HUES64 (cell line): ENCODE data around the gene SGIP1.

ENCODE experiments used
- H3K27ac ChIP-seq: 2 replicates; pipeline ENCODE4 v1.7.0; 2013; ENCODE audit warnings: low read depth, low read length, inconsistent platforms
- H3K27me3 ChIP-seq: 2 replicates; pipeline ENCODE4 v1.6.1; 2013; ENCODE audit warnings: mild to moderate bottlenecking, low read length; ENCODE audit not compliant: insufficient read depth
- H3K36me3 ChIP-seq: 2 replicates; pipeline ENCODE4 v1.6.1; 2013; ENCODE audit warnings: mild to moderate bottlenecking, low read length; ENCODE audit not compliant: insufficient read depth
- H3K4me1 ChIP-seq: 2 replicates; pipeline ENCODE4 v1.6.1; 2013; ENCODE audit warnings: mild to moderate bottlenecking, low read length, moderate library complexity; ENCODE audit not compliant: insufficient read depth
- H3K4me3 ChIP-seq: 2 replicates; pipeline ENCODE4 v1.5.1; 2013; ENCODE audit warnings: mild to moderate bottlenecking, low read length, moderate library complexity
- H3K9ac ChIP-seq: 2 replicates; pipeline ENCODE4 v1.6.1; 2013; ENCODE audit warnings: mild to moderate bottlenecking, low read depth, low read length
- H3K9me3 ChIP-seq: 2 replicates; pipeline ENCODE4 v1.6.1; 2013; ENCODE audit warnings: low read depth, low read length; ENCODE audit not compliant: insufficient read depth
- WGBS: fragments of 150-250, 120-280 bp; methylation state at CpG from one replicate; pipeline ENCODE4 v1.1.7; 2013; ENCODE audit warnings: missing lambda C conversion rate; 5-methylcytosine and 5-hydroxymethylcytosine counted together

Gene SGIP1

DNA sequence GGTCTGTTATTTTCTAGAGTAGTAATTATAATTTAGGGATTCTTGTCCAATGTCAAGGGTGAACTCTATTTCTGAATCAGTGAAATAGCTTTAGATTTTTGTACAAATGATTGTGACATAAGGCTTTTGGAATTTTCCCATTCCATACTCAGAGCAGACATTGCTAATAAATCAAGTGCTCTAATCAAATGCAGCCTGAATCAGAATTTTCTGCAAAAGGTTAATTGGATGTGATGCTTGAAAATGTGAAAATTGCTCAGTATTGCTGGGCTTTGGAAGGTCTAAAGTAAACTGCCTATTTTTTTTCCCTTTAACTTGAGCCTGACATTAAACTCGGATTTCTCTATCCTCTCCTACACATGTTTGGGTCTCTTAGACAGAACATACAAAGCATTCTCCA is 23.2 kb downstream of the SGIP1 start:
- no peaks in the 10 kb centered on the region for H3K36me3 ChIP-seq
- H3K9ac ChIP-seq = no peak overlapping the region
- H3K4me3 ChIP-seq = no peak overlapping the region
- WGBS = 77% methylated on average over 1 of the region's 1 CpG
- no peaks in the 10 kb centered on the region for H3K9me3 ChIP-seq
- no peak overlapping the region for H3K27ac ChIP-seq
- 0 out of 2 replicates have a peak, but pooled peaks cover 5% of the 10 kb centered on the region for H3K4me1 ChIP-seq
- H3K27me3 ChIP-seq = no peaks in the 10 kb centered on the region

DNA sequence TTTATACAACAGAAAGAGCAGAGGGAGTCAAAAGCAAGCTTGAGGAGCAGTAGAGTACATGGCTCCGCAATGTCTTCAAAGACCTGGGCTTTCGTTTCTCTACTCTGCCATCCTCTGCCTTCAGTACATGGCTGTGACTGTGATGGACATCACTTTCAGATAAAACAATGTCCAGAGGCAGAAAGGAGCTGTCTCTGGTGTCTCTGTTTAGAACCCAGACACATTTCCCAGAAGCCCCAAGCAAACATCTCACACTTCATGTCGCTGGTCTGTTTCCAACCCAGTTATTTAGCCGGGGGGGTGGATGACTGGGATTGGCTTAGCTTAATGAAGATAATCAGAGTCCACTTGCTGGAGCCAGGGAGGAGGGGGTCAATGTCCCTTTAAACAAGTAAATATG is 25.6 kb downstream of the SGIP1 start:
- no peak overlapping the region for H3K9ac ChIP-seq
- WGBS = 95% methylated on average over 4 of the region's 4 CpGs
- H3K4me1 ChIP-seq = peaks cover 18% of the 10 kb centered on the region
- H3K4me3 ChIP-seq = no peak overlapping the region
- no peaks in the 10 kb centered on the region for H3K9me3 ChIP-seq
- H3K27me3 ChIP-seq = no peaks in the 10 kb centered on the region
- no peak overlapping the region for H3K27ac ChIP-seq
- H3K36me3 ChIP-seq = no peaks in the 10 kb centered on the region

DNA sequence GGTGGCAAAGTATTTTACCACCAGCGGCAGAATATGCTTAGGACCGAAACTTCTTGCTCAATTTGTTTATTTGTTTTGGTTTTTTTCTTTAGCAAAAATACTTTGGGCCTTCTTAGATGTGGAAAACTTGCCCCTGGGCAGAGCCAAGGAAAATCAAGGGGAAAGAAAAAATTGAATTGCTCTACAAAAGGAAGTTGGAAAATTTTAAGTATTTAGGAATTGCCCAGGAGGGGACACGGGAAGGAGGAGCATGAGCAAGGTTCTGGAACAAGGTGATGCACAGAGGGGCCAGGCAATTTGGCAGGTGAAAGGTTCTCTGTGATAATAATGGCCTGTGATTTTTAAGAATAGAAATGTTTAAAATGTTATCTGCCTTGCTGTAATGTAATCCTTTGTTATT is 28.6 kb downstream of the SGIP1 start:
- no peak overlapping the region for H3K4me3 ChIP-seq
- H3K9ac ChIP-seq = no peak overlapping the region
- H3K27ac ChIP-seq = no peak overlapping the region
- no peaks in the 10 kb centered on the region for H3K27me3 ChIP-seq
- no peaks in the 10 kb centered on the region for H3K36me3 ChIP-seq
- no peaks in the 10 kb centered on the region for H3K9me3 ChIP-seq
- 76% methylated on average over 3 of the region's 3 CpGs for WGBS
- peaks cover 18% of the 10 kb centered on the region for H3K4me1 ChIP-seq

DNA sequence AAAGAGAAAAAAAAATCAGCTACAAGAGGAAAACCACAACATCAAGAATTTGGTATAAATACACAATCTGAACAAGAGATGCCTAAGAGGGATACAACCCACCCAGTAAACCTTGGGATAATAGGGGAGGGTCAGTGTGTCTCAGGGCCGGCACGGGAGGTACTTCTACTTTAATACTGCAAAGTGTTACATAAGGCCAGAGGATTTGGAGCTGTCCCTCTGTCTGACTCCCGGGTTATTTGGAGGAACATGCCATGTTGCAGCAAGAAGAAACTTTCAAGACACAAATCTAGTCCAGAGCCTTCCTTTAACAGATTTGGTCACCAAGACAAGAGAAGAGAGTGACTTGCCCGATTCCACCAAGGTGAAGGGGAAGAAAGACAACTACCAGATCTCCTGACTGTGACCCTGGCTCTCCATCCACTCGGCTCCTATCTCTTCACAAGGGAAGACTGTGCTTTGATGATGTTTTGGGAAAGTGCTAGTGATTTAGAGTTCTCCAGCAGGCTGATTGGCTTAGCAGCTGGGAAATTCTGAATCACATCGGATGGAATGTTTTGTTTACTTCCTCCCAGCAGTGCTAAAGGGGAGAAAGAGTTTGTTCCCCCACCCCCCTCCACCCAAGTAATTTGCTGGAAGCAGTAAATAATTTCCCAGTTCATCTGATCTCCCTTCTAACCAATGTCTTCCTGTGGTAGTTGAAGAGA is 29.3 kb downstream of the SGIP1 start:
- Histone ChIP-seq H3K36me3 (no peaks in the 10 kb centered on the region), H3K9me3 (no peaks in the 10 kb centered on the region), H3K27me3 (no peaks in the 10 kb centered on the region), H3K4me1 (peaks cover 18% of the 10 kb centered on the region), H3K4me3 (no peak overlapping the region), H3K9ac (no peak overlapping the region), H3K27ac (no peak overlapping the region)
- WGBS = 85% methylated on average over 5 of the region's 6 CpGs

DNA sequence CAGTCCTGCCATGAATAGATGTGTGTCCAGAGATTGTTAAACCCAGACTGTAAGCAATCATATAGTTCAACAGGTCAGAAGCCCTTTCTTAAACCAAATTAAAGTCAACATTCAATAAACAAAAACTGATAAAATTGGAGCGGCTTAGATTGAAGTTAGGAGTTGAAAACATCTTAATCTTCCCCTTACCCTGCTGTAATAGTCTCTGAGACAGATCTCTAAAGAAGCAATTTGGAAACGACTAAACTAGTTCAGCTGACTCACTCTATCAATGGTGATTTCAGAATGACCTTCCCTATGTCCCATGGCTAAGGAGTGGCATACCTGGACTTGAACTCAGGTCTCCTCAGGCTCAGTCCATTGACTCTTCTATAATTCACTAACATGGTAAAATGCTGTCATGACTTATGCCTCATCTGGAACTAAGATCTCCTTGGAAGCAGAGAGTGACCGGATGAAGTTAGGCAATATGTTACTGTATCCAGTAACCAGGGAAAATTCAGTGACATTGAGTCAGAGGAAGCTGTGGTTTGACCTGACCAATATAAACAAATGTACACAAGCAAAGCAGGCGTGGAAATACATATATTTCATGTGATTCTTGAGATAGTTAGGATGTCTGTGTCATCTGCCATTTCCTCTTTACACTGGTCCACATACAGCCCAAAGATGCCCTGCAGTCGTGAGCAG is 30.1 kb downstream of the SGIP1 start:
- no peak overlapping the region for H3K9ac ChIP-seq
- H3K9me3 ChIP-seq = no peaks in the 10 kb centered on the region
- no peak overlapping the region for H3K4me3 ChIP-seq
- no peak overlapping the region for H3K27ac ChIP-seq
- no peaks in the 10 kb centered on the region for H3K36me3 ChIP-seq
- no peaks in the 10 kb centered on the region for H3K27me3 ChIP-seq
- H3K4me1 ChIP-seq = peaks cover 18% of the 10 kb centered on the region
- 79% methylated on average over 4 of the region's 5 CpGs for WGBS

DNA sequence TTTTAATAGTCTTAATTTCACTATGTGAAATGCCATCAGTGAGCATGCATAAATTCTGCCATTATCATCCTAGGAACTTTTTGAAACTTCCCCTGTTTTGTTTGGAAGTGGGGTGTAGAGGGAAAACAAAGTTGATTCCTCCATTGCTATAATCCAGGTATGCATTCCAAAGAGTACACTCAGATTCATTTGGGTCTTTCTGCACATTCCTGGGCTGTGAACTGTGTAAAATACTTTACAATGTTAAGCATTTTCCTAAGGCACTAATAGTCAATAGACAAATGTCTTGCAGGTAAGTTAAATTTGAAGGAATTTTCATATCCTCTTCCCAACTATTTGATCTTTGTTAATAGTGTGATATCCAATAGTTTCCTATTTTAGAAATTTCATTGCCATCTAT is 36.2 kb downstream of the SGIP1 start:
- no peak overlapping the region for H3K27ac ChIP-seq
- no peaks in the 10 kb centered on the region for H3K4me1 ChIP-seq
- no peak overlapping the region for H3K4me3 ChIP-seq

DNA sequence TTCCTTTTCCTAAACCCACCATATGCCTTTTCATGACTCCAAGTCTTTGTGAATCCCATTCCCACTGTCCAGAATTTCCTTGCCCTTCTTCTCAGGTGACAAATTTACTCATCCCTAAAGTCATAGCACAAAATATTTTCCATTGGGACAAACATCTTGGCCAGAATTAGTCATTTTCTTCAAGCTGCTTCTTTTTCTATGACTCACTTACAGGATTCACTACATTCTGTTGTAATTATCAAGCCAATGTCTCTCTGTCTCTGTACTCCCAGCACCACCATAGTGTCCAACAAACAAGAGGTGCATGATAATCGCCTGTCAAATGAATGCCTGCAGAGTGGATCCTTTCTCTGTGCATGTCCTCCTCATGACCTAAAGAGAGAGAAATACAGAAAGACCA is 37.8 kb downstream of the SGIP1 start:
- WGBS = 96% methylated on average over 1 of the region's 1 CpG
- Histone ChIP-seq H3K9me3 (no peaks in the 10 kb centered on the region), H3K9ac (no peak overlapping the region), H3K27me3 (no peaks in the 10 kb centered on the region), H3K36me3 (no peaks in the 10 kb centered on the region), H3K4me3 (no peak overlapping the region), H3K27ac (no peak overlapping the region), H3K4me1 (no peaks in the 10 kb centered on the region)

More for the DNA sequence above, 36.2 kb downstream of the SGIP1 start:
- Histone ChIP-seq H3K9ac (no peak overlapping the region), H3K9me3 (no peaks in the 10 kb centered on the region), H3K36me3 (no peaks in the 10 kb centered on the region), H3K27me3 (no peaks in the 10 kb centered on the region)

DNA sequence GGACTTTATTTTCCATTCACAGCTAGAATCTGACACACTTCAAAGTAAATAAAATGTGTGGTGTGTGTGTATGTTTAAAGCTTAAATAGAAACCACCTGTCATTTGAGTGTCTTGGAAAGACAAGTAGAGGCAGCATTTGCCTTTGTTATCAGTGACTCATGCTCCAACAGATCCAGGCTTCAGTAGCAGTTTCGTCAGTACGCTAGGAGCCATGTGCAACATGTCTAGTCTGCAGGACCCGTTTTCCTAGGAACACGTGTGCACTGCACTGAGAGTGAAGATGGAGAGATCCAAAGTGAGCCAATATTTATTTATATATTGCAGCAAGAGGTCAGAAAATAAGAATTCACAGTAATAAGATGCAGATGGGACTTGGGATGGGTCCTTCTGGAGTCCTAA is 41.8 kb downstream of the SGIP1 start:
- Histone ChIP-seq H3K27ac (no peak overlapping the region), H3K36me3 (no peaks in the 10 kb centered on the region), H3K4me1 (no peaks in the 10 kb centered on the region), H3K9me3 (no peaks in the 10 kb centered on the region), H3K9ac (no peak overlapping the region), H3K4me3 (no peak overlapping the region), H3K27me3 (no peaks in the 10 kb centered on the region)
- WGBS = 92% methylated on average over 4 of the region's 4 CpGs

DNA sequence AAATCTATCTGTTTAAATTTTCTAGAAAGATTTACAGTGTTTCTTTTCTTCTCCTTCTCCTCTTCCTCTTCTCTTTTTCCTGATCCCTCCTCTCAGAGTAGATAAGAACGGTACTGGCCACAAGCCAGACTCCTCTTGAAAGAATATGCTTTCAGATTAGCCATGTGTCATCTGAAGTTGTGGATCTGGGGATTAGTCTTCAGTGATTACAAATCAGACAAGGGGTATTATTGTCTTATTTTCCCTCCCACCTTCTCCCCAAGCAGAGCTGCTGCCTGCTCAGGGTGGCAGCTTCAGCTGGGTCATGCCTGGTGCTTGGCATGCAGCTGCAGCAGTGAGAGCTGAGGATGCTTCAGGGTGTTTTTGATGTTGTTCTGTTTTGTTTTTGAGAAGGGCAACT is 42.7 kb downstream of the SGIP1 start:
- H3K27ac ChIP-seq = no peak overlapping the region
- no peaks in the 10 kb centered on the region for H3K9me3 ChIP-seq
- no peak overlapping the region for H3K9ac ChIP-seq
- 91% methylated on average over 1 of the region's 1 CpG for WGBS
- no peaks in the 10 kb centered on the region for H3K27me3 ChIP-seq
- H3K4me3 ChIP-seq = no peak overlapping the region
- H3K4me1 ChIP-seq = no peaks in the 10 kb centered on the region
- no peaks in the 10 kb centered on the region for H3K36me3 ChIP-seq

DNA sequence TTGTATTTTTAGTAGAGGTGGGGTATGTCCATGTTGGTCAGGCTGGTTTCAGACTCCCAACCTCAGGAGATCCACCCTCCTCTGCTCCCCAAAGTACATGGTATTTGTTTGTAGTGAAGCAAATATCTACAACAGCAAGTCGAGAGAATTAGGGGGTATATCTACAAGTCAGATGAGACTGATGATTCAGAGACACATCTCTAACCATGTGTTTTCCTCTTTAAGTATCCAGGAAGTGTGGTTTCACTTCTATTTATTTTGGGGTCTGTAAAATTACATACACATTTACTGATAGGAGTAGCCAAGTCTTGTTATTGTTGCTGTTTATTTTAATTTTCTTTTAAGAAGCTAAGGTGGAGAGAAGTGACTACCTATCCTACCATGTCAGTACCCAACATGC is 44.9 kb downstream of the SGIP1 start:
- Histone ChIP-seq H3K4me1 (no peaks in the 10 kb centered on the region), H3K9ac (no peak overlapping the region), H3K9me3 (no peaks in the 10 kb centered on the region), H3K27me3 (no peaks in the 10 kb centered on the region), H3K27ac (no peak overlapping the region), H3K36me3 (no peaks in the 10 kb centered on the region), H3K4me3 (no peak overlapping the region)
- 83% methylated on average over 1 of the region's 1 CpG for WGBS

DNA sequence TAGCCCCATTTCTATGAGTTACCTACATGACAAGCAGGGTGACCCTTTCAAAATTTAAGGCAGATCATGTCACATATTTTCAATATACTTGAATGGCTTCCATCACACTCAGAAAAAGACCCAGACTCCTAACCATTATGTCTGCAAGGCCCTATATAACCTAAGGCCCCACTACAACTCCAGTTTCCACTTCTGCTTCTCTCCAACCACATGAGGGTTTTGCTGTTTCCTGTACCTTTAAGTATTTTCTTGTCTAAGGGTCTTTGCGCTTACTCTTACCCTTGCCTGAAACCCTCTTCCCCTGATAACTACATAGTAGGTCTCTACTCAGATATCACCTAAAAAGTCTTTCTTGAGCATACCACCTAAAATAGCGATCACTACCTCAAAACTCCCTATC is 46.1 kb downstream of the SGIP1 start:
- H3K36me3 ChIP-seq = no peaks in the 10 kb centered on the region
- no peaks in the 10 kb centered on the region for H3K4me1 ChIP-seq
- H3K9me3 ChIP-seq = no peaks in the 10 kb centered on the region
- H3K27me3 ChIP-seq = no peaks in the 10 kb centered on the region
- H3K4me3 ChIP-seq = no peak overlapping the region
- 95% methylated on average over 2 of the region's 2 CpGs for WGBS
- H3K27ac ChIP-seq = no peak overlapping the region
- H3K9ac ChIP-seq = no peak overlapping the region
